Type B pancreatic cell (in vitro differentiated cells): ENCODE data around the gene GPBAR1. TPM values are rescaled to one million over a fixed set of nuclear protein-coding genes. Genes with fewer than 3 reads are reported as not detected.
A peak's percentile ranks its signal among the peaks of the same experiment; 100 is the strongest.

Experiments
- DNase-seq: peaks from one replicate; pipeline ENCODE4 v3.0.0; 2021; ENCODE audit warnings: mixed read lengths; ENCODE audit not compliant: unreplicated experiment; ENCODE audit errors: extremely low spot score
- H3K27ac Mint-ChIP-seq: 2 replicates; pipeline ENCODE4 v1.8.0; 2021; ENCODE audit warnings: mild to moderate bottlenecking, mixed read lengths
- H3K27me3 Mint-ChIP-seq: 2 replicates; pipeline ENCODE4 v1.8.0; 2021; ENCODE audit warnings: mixed read lengths
- H3K36me3 Mint-ChIP-seq: 2 replicates; pipeline ENCODE4 v1.8.0; 2021; ENCODE audit warnings: mixed read lengths
- H3K4me1 Mint-ChIP-seq: one replicate; pipeline ENCODE4 v1.8.0; 2021; ENCODE audit warnings: mixed read lengths; ENCODE audit not compliant: unreplicated experiment
- H3K4me3 Mint-ChIP-seq: 2 replicates; pipeline ENCODE4 v1.8.0; 2021; ENCODE audit warnings: mild to moderate bottlenecking, mixed read lengths
- H3K9me3 Mint-ChIP-seq: 2 replicates; pipeline ENCODE4 v1.8.0; 2021; ENCODE audit warnings: mixed read lengths
- total RNA-seq: library from RNA; stranded (reverse); gene quantifications from 2 replicates; pipeline ENCODE4 v1.2.1, GENCODE V29; 2021; ENCODE audit warnings: low replicate concordance
- TF ChIP-seq, protein P1 (sequence below): fragments of 200-600 bp; sonication (generic); conservative IDR thresholded peaks from 2 replicates; pipeline ENCODE4 v1.5.0; 2021; ENCODE audit warnings: antibody characterized with exemption, mild to moderate bottlenecking

GPBAR1 gene
- total RNA-seq, 1 donor from 2014 or later = 2.1 TPM

- H3K27ac Mint-ChIP-seq = peak overlapping the region; percentile 91
- no peak for DNase-seq
- TF ChIP-seq, protein P1, sequence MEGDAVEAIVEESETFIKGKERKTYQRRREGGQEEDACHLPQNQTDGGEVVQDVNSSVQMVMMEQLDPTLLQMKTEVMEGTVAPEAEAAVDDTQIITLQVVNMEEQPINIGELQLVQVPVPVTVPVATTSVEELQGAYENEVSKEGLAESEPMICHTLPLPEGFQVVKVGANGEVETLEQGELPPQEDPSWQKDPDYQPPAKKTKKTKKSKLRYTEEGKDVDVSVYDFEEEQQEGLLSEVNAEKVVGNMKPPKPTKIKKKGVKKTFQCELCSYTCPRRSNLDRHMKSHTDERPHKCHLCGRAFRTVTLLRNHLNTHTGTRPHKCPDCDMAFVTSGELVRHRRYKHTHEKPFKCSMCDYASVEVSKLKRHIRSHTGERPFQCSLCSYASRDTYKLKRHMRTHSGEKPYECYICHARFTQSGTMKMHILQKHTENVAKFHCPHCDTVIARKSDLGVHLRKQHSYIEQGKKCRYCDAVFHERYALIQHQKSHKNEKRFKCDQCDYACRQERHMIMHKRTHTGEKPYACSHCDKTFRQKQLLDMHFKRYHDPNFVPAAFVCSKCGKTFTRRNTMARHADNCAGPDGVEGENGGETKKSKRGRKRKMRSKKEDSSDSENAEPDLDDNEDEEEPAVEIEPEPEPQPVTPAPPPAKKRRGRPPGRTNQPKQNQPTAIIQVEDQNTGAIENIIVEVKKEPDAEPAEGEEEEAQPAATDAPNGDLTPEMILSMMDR = no peak
- H3K36me3 Mint-ChIP-seq = peaks cover 8% of the 10 kb centered on the region
- H3K27me3 Mint-ChIP-seq = no peaks in the 10 kb centered on the region
- peak overlapping the region; percentile 95 for H3K4me3 Mint-ChIP-seq
- H3K9me3 Mint-ChIP-seq = no peaks in the 10 kb centered on the region
- H3K4me1 Mint-ChIP-seq = peaks cover 44% of the 10 kb centered on the region
Measured at GRCh38 chr2:218218268-218219185, 42.3 kb upstream of the GPBAR1 start.

GRCh38 chr2:218219934-218220333 is 40.9 kb upstream of the GPBAR1 start:
- Mint-ChIP-seq H3K36me3 (peaks cover 14% of the 10 kb centered on the region), H3K4me3 (peak overlapping the region; percentile 95), H3K9me3 (no peaks in the 10 kb centered on the region), H3K27me3 (no peaks in the 10 kb centered on the region), H3K4me1 (peaks cover 44% of the 10 kb centered on the region), H3K27ac (peak overlapping the region; percentile 91)
- TF ChIP-seq, protein P1 = no peak
- DNase-seq = no peak

- Mint-ChIP-seq H3K9me3 (no peaks in the 10 kb centered on the region), H3K27ac (peak overlapping the region; percentile 8), H3K4me1 (peaks cover 44% of the 10 kb centered on the region), H3K27me3 (no peaks in the 10 kb centered on the region), H3K36me3 (peaks cover 18% of the 10 kb centered on the region), H3K4me3 (peak overlapping the region; percentile 67)
- TF ChIP-seq, protein P1 = no peak
- no peak for DNase-seq
Measured at GRCh38 chr2:218221000-218221399, 39.8 kb upstream of the GPBAR1 start.

DNA sequence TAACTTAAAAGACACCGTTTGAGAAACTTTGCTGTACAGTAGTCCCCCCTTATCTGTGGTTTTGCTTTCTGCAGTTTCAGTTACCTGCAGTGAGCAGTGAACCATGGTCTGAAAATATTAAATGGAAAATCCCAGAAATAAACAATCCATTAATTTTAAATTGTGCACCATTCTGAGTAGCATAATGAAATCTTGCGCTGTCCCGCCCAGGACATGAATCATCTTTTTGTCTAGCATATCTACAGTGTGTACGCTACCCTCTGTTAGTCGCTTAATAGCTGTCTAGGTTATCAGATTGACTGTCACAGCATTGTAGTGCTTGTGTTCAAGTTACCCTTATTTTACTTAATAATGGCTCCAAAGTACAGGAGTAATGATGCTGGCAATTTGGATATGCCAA is 37.8 kb upstream of the GPBAR1 start:
- H3K4me1 Mint-ChIP-seq = peaks cover 44% of the 10 kb centered on the region
- peaks cover 24% of the 10 kb centered on the region for H3K36me3 Mint-ChIP-seq
- no peaks in the 10 kb centered on the region for H3K9me3 Mint-ChIP-seq
- H3K27ac Mint-ChIP-seq = peak overlapping the region; percentile 80
- H3K4me3 Mint-ChIP-seq = peak overlapping the region; percentile 36
- no peaks in the 10 kb centered on the region for H3K27me3 Mint-ChIP-seq
- DNase-seq = no peak
- TF ChIP-seq, protein P1 = no peak

- H3K36me3 Mint-ChIP-seq = peaks cover 30% of the 10 kb centered on the region
- peaks cover 33% of the 10 kb centered on the region for H3K4me1 Mint-ChIP-seq
Measured at GRCh38 chr2:218224186-218224585, 36.6 kb upstream of the GPBAR1 start.

More at GRCh38 chr2:218224186-218224585, 36.6 kb upstream of the GPBAR1 start:
- DNase-seq = no peak
- Mint-ChIP-seq H3K27ac (peak overlapping the region; percentile 51), H3K27me3 (no peaks in the 10 kb centered on the region), H3K4me3 (no peak overlapping the region), H3K9me3 (no peaks in the 10 kb centered on the region)
- TF ChIP-seq, protein P1 = no peak
